Erythroblast (primary cell): ENCODE results near the gene GFOD1.

Experiments used
- GATA1 ChIP-seq: IDR thresholded peaks from 2 replicates; pipeline ENCODE4 v1.6.1; 2011; ENCODE audit warnings: low read depth, mild to moderate bottlenecking, control low read depth, low read length, moderate library complexity
- POLR2A ChIP-seq: IDR thresholded peaks from 2 replicates; pipeline ENCODE4 v1.6.1; 2011; ENCODE audit warnings: mild to moderate bottlenecking, low read length

DNA sequence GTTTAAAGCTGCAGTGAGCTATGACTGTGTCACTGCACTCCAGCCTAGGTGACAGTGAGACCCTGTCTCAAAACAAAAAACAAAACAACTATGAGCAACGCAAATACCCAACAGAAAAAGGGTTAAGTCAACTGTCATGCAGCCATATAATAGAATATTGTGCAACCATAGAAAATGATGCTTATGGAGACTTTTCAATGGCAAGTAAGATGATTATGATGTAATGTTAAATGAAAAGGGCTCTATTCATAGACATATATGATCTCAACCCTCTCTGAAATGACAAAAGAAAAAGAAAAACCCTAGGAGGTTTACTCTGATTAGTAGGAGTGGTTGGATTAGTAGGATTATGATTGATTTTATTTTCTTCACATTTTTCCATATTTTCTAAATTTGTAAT lies 117.8 kb downstream of the GFOD1 start:
- TF ChIP-seq POLR2A (no peak), GATA1 (no peak)
